ENCODE results near the gene PIP5K1A.

- TF ChIP-seq CTCF (IDR thresholded peaks at IDR 0.05): no peak
- TF ChIP-seq POLR2A (IDR thresholded peaks at IDR 0.05): no peak
Observed at GRCh38 chr1:151184211-151184610, 14.1 kb upstream of the PIP5K1A start.

Data from uterus (tissue), 2 donors.